CD4-positive, alpha-beta T cell treated with Interleukin-17A for 4 hours (primary cell): Measurements from ENCODE around the gene FAM170B.

Experiments
- DNase-seq: peaks from one replicate; pipeline ENCODE4 v3.0.0-alpha.2; 2020; ENCODE audit warnings: mixed read lengths

Gene FAM170B

DNA sequence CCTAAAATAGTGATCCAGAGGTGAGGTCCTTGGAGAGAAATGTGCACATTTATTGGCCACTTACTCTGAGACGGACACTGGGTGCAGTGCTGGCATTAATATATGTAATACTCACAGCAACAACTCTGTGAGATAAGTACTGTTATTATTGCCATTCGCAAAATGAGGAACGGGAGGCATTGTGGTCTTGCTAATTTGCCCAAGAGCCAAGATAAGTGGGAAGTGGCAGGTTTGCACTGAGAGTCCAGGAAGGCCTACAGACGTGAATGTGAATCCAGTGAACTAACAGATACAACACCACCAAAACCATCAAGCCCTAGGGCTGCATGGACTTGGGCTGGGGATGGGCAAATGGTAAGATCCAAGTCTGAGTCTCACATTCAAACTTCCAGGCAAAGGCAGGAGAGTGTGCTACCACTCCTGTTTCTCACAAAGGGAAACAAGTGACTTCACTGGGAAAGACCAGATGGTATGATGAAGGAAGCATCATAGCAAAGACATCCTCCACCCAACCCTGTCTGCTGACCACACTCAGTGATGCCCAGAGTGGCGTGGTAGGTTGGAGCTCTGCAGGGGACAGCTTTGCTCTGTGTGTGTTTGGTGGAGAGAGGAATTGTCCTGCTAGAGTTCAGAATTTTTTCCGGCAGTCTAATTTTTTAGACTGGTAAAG lies 35.1 kb upstream of the FAM170B start:
- no peak for DNase-seq

DNA sequence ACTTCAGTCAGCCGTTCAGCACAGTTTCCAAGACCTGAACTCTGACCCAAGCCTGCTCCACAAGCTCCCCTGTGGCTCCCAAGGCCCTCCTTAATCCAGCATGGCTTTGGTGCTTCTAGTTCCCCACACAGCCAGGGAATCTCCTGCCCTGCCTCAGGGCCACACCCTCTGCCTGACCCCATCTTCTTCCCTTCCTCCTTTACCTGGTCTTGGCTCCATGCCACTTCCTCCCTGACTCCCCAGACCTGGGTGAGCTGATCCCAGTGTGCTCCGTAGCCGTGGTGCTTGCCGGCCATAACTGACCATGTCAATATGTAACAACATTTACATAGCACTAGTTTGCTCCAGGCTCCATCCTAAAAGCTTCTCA lies 34.3 kb upstream of the FAM170B start:
- DNase-seq = no peak

DNA sequence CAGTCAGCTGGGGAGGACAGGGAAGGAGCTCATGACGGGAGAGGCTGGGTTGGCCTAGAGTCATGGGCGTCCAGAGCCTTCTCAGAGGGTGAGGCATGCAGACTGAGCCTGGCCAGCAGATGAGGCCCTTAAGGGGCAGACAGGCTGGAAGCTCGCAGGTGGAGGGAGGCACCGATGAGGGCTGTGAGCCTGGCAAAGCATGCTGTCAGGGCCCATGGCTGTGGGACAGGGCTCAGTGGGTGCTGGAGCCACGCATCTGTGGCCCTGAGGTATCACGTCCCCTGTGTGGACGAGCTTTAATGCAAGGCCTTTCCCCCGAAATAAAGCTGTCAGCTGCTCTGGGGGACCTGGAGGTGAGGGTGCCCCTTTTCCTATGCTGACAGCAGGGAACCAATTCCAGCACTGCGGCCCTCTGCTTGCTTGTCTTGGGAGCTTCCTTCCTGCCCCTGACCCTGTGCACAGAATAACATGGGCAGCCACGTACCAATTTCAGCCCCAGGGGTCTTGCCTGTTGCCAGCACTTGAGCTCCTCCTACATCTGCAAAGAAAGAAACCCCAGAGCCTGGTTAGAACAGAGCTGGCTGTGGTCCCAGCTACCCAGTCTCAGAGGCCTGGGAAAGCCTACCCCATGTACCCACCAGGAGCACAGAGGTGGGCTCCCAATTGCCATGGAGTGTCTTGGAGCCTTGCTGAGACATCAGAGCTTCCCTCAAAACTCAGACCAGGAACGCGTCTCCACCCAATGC lies 33.8 kb upstream of the FAM170B start:
- DNase-seq = no peak

DNA sequence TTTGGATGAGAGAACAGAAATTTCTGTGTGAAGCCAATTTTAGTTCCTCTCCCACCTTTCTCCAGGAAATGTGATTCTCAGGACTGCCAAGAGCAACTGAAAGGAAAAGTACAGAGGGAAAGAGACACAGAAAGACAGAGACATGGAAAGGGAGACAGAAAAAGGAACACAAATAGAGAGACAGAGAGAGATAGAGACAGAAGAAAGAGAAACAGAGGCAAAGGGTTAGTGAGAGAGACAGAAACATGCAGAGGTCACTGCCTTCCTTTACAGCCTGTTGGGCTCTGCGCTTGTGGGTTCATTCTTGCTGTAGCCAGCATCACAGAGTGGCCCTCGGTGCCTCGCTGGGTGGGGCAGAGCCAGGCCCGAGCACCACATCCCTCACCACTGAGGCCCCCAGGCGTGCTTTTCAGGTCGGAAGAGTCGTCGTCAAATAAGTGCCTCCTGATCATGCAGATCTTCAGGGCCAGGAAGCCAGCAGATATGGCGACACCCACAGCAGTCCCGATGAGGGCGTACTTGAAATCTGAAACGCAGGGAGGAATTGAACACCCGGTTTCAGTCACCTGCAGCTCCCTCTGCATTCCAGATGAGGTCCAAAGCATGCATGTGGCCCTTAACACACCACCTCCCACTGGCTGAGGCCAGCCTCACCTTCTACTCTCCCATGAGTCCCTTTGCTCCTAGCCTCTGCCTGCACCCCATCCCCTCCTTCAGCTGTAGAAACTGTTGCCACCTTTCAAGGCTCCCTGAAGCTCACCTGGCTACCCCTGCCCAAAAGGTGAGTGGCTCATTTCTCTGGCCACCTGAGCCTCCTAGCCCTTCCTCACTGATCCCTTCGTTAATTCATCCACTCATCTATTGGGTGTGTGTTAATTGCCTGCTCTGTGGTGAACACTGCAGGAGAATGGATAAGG lies 32.9 kb upstream of the FAM170B start:
- DNase-seq = no peak

DNA sequence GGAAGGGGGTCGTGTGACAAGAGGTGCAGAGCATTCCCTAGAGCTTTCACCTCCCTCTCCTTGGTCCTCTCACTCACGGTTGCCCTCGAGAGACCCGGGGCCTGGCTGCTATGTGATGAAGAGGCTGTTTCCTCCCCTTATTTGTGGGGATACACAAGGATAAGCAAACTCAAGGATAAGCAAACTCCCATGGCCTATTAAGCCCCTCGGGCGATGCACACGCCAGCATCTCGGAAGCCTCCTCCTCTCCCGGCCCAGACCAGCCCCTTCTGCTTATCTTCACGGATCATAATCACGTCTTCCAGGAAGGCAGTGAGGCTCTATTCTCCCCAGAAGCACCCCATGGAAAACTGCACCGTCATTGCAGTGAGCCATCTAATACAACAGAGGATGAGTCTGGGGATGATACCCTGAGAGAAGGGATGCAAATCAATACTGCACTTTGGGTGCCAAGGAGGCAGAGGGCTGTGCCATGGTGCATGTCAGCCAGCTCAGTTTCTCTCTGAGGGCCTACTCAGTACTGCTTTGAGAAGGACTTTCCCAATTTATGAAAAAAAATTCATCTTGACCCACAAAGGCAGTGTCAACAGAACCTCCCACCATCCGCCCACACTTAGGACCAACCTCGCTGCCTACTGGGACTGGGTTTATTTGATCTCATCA lies 32.1 kb upstream of the FAM170B start:
- no peak for DNase-seq

DNA sequence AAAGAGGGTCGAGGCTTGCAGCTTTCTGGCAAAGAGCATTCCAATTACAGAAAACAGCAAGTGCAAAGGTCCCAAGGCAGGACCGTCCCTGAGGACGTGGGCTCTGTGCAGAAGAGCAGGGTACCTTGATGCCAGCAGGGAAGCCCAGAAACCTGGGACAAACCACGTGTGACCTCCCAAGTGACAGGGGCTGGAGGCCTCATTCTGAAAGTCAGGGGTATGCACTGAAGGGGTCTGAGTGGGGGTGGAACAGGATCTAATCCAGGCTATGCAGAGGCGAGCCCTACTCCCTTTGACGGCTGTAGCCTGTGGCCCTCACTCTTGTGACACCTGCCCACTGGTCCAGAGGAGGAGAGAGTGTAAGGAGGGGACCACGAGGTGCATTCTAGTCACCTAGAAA lies 31.4 kb upstream of the FAM170B start:
- DNase-seq = no peak

DNA sequence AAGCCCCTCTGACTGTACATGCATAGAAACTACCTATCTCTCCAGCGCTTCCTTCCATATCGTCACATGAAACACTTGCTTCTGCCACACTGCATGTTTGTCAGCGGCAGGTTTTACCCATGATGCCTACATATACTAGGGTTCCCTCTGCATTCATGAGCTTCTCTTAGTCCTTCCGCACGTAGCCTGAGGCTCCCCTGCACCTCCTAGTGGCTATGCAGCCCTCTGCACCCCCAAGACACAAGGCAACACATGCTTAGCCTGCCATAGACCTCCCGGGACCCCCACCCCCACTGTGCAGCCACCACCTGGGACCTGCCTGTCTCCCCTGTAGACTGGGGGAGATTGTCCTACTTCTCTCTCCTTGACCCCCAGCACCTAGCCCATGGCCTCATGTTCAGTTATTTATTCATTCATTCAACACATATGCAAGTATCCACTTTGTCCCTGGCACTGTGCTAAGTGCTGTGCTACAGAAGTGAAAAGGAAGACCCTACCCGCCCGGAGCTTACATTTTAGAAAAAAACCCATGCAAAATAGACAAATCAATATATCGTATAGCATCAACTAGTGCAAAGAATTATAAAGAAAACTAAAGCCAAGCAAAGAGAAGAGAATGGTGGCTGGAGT lies 30.9 kb upstream of the FAM170B start:
- peak; percentile 26 for DNase-seq

DNA sequence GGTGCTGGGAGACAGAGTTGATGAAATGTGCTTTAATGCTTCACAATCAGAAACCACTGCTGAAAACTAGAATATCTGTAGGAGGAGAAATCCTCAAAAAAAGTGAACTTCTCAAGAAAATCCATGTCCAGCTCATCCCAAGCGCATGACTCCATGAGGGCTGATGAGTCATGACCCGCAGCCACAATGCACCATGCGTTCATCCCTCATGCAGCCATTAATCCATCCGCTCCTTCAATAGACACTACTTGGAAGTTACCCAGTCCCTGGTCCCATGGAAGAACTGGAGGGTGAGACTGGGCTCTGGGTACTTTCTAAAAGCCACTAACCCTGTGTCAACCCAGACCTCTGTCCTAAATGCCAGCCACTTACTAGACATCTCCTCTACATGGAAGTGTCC lies 29.9 kb upstream of the FAM170B start:
- DNase-seq = no peak

DNA sequence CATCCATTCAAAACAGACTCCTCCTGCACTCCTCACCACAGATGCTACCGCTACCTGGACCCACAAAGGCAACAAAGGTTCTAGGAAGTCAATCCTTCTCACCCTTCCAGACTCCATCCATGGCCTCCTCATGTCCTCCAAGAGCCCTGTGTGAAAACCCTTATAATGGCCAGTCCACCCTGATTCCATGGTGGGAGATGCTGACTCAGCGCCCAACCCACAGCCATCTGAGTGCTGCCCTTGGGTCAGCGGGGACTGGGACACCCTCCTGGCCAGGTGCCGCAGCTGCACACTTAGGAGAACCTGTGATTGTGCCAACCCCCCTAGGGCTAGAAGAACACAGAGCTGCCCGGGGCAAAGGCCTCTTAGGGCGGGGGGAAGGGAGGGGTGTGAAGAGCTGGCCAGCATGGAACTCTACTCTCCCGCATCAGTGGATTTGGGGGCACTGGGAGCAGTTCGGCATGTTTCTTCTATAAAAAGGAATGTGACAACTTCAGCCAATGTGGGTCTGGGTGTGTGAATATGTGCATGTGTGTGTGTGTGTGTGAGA lies 29.0 kb upstream of the FAM170B start:
- DNase-seq = no peak

DNA sequence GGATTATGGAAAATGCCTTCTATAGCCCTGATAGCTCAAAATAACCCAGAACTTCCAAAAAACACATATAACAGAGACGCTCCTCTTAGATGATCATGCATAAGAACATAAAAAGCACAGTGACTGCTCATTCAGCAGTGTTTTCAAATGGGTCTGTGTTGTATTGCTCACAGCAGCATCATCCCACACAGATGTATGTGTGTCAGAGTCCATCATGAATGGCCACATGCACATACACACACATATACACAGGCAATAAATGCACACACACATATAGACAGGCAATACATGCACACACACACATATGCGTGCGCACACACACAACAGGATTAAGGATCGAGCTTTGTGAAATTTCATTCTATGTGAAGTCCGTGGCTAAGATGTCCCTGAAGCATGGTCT lies 28.2 kb upstream of the FAM170B start:
- no peak for DNase-seq

DNA sequence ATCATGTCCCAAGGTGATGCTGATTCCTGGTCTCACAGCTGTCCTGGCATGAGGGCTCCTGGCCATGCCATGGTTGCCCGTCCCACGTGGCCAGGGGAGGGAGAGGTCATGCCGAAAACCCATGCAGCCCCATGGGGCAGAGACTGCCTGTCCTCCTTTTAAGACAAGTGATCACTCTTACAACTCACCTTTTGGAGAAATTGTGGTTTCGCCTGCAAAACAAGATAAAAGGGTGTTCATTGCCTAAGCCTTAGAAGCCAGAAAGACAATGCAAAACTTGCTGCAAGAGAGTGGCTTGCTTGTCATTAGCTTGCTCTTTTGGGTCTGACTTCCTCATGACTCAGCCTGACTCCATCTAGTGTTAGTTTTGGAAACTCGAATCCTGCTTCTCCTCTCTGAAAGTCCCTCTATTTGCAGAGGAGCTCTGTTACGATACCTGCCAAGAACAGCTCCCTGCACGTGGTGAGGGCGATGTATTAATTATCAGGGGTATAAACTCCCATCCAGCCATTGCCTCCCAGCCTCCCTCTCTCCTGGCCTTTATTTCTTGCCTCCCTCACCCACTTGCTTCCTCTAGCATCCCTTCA lies 27.7 kb upstream of the FAM170B start:
- no peak for DNase-seq

DNA sequence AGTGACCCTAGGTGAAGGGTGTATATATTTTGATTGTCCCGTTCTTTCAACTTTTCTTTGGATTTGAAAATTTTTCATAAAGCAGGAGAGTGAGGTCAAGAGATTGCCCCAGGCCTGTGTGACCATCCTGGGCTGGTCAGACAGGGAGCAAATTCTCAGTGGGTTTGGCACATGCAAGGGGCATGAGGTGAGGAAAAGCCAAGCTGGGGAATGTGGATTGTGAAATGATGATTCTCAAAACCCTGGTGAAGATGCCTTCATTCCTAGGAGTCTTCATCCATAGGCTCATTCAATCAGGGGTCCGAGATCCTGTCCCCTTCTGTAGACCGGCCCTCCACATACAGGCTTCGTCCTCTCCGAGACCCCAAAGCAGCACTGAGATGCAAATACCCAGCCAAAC lies 27.0 kb upstream of the FAM170B start:
- no peak for DNase-seq

DNA sequence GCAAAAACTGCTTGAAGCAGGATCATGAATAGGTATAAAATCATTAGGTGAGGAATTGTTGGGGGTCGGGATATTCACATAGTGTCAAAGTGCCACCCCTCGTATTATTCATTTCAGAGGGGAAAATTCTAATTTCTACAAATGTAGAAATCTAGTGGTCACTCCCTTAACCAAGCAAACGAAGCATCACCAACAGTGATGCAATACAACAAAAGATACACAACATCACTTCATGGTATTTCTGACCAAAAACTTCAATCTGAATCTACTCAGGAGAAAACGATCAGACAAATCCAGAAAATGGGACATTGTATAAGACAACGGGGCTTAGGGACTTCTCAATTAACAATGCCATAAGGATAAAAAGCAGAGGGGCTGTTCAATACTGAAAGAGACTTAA lies 26.3 kb upstream of the FAM170B start:
- no peak for DNase-seq

DNA sequence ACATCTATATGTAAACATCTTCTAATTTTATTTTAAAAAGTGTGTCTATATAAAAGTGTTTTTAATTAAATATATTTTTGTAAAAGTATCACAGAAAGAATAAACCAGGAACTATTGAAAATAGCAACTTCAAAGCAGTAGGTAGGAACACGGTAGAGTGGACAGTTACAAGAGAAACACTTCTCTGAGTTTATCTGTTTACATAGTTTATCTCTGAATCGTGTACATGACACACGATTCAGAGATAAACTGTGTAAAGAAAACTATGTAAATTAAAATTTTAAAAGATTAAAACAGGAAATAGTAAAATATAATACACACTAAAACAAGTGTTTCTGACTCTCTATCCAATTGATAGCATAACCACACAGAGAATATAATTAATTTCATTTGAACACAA lies 25.1 kb upstream of the FAM170B start:
- DNase-seq = no peak

DNA sequence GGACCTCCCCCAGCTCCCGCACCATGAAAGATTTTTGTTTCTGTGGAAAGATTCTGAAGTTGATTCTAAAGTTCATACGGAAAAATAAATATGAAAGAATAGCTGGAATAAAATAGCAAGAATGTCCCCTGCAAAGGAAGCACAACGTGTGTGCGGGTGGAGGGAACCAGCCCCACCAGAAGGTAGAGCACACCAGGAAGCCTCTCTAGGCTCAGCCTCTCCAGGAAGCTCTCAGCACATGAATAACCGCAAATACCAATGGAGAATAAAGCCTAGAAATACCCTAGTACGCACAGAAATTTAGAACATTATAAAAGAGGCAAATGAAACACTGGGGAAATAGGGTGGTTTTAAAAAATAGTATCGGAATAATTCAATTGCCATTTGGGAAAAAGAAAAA lies 24.6 kb upstream of the FAM170B start:
- DNase-seq = no peak

DNA sequence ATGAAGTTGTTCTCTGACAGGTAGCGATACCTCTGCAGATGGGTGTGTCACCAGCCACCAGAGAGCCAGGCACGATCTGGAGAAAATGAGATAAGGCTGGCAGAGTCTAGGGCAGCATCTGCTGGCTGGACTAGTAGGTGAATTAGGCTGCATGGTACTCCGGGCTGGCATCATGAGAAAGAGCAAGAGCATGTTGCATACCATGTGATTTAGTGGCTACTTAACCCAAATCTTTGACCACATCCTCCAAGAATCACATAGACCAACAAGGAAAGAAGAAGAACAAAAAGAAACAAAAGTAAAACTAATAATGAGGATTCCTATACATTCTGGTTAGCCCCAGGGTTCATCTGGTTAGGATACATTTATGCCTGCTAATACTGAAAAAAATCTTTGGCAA lies 23.4 kb upstream of the FAM170B start:
- no peak for DNase-seq

DNA sequence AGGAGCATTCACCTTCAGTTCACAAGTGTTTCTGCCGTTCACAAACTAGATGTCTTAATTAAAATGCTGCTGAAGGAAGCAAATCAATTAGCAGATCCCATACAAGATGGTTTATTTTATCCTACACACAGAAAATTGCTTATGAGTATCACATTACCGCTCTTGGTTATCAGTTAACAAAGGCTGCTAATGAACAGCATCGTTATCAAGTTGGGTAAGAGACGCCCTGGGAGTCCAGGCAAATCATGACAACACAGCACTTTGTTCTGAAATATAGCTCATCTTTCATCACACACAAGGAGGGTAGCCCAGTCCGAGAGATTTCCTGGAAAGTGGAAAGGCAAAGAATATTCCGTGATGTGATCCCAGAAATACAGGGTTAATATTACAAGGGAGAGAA lies 20.8 kb upstream of the FAM170B start:
- no peak for DNase-seq

DNA sequence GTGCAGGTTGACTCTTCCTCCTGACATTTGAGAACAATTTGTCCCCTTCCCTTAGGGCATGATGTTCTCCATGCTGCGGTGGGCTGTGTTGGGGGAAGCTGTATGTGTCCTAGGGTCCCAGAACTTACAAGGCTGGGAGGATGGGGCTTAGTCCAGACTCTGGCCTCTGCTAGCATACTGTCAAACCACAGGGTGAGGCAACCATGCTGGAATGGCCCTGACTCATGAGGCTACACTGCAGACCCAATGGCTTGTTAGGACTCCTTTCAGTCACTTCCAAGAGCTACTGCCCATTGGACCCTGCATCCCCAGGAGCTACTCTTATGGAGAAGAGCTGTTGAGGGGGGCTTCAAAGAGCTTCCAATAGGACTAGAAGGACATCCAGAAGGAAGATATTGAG lies 20.1 kb upstream of the FAM170B start:
- DNase-seq = no peak

DNA sequence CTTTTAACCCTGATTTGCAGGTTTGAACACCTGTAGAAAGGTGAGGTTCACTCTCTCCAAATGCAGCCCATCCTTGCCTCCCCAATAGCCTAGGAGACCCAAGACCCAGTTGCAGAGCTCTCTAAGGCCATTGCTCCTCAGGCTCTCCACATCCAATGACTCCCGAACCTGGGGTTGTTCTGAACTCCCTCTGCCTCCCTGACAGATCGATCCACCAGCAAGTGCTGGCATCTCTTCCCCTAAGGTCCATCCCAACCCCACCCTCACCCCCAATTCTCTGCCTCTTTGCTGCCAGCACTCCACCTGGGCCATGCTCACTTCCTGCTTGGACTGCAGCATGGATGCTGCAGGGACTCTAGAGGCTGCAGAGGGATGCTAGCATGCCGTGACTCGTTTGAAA lies 19.3 kb upstream of the FAM170B start:
- no peak for DNase-seq

DNA sequence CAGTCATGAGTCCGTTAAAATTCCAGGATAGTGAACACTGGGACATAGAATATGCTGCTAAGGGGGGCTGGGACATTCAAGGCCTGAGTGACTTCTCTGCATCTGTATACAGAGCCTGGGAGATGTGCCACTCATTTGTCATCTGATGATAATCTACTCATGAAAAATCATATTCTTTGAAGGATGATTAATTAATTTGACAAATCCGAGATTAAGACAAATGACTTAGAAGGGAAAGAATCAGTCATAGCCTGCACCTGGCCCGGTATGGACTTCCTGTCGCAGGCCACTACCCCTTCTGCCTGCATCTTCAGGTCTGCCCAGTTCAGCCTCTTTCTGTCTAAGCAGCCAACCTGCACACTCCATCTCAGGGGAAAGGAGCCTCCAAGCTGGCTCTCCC lies 18.8 kb upstream of the FAM170B start:
- DNase-seq = no peak

DNA sequence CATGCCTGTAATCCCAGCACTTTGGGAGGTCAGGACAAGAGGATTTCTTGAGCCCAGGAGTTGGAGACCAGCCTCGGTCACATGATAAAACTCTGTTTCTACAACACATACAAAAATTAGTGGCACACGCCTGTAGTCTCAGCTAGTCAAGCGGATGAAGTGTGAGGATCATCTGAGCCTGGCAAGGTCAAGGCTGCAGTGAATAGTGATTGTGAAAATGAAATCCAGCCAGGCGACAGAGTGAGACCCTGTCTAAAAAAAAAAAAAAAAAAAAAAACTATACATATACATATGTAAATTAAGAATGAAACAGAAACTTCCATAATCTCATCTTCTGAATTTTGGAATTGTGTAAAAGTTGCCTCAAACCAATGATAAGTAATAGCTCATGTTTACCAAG lies 18.2 kb upstream of the FAM170B start:
- DNase-seq = no peak

DNA sequence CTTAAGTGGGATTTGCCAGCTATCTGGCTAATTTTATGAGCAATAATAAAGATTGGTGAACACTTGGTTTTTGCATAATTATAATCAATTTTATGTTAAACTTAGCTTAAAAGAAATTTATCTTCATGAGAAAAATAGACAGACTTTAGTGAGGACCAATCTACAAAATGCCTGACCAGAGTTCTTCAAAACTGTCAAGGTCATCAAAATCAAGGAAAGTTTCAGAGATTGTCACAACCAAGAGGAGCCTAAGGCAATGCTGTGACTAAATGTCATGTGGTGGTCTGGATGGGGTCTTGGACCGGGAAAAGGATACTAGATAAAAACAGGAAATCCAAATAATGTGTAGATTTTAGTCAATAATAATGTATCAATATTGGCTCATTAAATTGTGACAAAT lies 17.7 kb upstream of the FAM170B start:
- DNase-seq = no peak
